Activated naive CD4-positive, alpha-beta T cell treated with Interleukin-2 at 50 U/mL for 16 hours (primary cell): ENCODE results near the gene TPRX1.
"Not testable (repeated sequence)": the region's sequence is repeated elsewhere in the genome, so short reads cannot be mapped to it uniquely, and the experiment has no call there.

Experiments
- DNase-seq: peaks from one replicate; pipeline ENCODE4 v3.0.0-alpha.2; 2020

TPRX1 gene

GRCh38 chr19:47766359-47766620, 38.1 kb downstream of the TPRX1 start:
- no peak for DNase-seq

- peak; percentile 52 for DNase-seq
Measured at GRCh38 chr19:47765523-47766358, 38.6 kb downstream of the TPRX1 start.

- DNase-seq: not testable (repeated sequence)
Measured at GRCh38 chr19:47764705-47765104, 39.6 kb downstream of the TPRX1 start.

GRCh38 chr19:47762615-47763308, 41.6 kb downstream of the TPRX1 start:
- DNase-seq: no peak

GRCh38 chr19:47762151-47762550, 42.2 kb downstream of the TPRX1 start:
- no peak for DNase-seq

GRCh38 chr19:47761566-47761965, 42.8 kb downstream of the TPRX1 start:
- DNase-seq: no peak

GRCh38 chr19:47760632-47760999, 43.7 kb downstream of the TPRX1 start:
- DNase-seq: no peak

- DNase-seq: no peak
Measured at GRCh38 chr19:47758443-47758804, 45.9 kb downstream of the TPRX1 start.

- DNase-seq: no peak
Measured at GRCh38 chr19:47757617-47758442, 46.5 kb downstream of the TPRX1 start.

GRCh38 chr19:47756953-47757608, 47.3 kb downstream of the TPRX1 start:
- no peak for DNase-seq

- no peak for DNase-seq
Measured at GRCh38 chr19:47756627-47756929, 47.8 kb downstream of the TPRX1 start.

- no peak for DNase-seq
Measured at GRCh38 chr19:47755762-47756626, 48.4 kb downstream of the TPRX1 start.

GRCh38 chr19:47755065-47755761, 49.1 kb downstream of the TPRX1 start:
- no peak for DNase-seq

- DNase-seq: no peak
Measured at GRCh38 chr19:47754206-47755064, 49.9 kb downstream of the TPRX1 start.

GRCh38 chr19:47752440-47753211, 51.7 kb downstream of the TPRX1 start:
- no peak for DNase-seq
